Hindlimb muscle (tissue), 1 donor: ENCODE results near the gene RDX. TPM values are rescaled to one million over a fixed set of nuclear protein-coding genes. Genes with fewer than 3 reads are reported as not detected.
"Not testable (repeated sequence)": the region's sequence is repeated elsewhere in the genome, so short reads cannot be mapped to it uniquely, and the experiment has no call there.

Experiments used
- DNase-seq: peaks from one replicate; pipeline ENCODE4 v3.0.0-alpha.2; 2013
- polyA plus RNA-seq: library from polyadenylated mRNA; unstranded; fragments of 120-200 nt; gene quantifications from one replicate; pipeline ENCODE4 v1.2.1, GENCODE V29; 2013; ENCODE audit not compliant: insufficient read length

Gene RDX
- polyA plus RNA-seq, 1 donor: 67.0 TPM

DNA sequence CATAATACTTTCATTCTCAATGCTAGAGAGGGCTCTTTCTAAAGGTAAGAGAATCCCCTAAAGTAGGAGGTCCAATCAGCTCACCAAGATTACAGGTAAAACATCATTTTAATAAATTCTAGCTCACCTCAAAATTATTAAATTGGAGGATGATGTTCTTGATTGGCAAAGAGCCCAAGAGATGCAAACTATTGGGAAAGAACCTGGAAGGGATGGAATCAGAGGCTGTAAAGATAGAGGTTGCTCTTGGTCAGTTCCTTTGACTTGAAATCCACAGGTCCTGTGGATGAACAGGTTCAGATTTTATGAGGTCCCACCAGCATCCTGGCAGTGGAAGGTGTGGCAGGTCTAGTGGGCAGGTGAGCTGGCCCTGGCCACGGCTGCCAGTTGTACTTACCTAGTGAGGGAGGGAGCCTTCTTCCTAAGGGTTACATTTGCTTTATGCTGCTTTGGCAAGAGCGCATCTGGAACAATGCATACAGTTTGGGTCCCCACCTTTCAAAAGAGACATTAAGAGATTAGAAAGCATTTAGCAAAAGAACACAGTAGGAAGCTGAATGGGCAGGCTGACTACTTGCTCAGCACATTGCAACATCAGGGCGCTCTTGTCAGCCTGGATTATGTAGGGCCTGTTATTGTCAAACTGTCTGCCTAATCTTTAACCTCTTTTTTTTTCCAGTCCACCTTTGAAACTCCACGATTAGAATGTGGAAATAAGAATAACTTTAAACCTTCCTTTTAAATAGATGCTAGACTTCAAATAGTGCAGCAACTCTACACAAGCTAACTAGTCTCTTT lies 97.0 kb downstream of the RDX start:
- DNase-seq: no peak

DNA sequence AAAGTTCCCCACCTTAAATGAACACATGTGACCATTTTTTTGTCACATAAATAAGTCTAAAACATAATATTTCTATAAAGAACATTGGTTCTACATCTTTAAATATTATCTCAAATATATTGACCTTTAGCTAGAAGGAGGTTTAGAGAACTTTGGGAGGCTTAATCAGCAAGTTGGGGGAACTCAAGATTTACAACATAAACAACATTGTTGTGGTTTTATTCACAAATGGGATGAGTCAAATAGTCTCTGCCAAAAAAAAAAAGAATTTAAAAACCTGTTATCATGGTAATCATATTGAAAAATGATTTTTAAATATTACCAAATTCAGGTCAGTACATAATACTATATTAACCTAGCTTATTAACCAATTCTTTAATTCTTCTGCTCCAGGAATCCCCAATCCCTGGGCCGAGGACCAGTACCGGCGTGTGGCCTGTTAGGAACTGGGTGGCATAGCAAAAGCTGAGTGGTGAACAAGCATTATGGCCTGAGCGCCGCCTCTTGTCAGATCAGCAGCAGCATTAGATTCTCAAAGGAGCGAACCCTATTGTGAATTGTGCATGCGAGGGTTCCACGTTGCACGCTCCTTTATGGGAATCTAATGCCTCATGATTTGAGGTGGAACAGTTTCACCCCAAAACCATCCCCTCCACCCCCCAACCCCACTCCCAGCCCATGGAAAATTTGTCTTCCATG lies 98.2 kb downstream of the RDX start:
- DNase-seq: no peak

DNA sequence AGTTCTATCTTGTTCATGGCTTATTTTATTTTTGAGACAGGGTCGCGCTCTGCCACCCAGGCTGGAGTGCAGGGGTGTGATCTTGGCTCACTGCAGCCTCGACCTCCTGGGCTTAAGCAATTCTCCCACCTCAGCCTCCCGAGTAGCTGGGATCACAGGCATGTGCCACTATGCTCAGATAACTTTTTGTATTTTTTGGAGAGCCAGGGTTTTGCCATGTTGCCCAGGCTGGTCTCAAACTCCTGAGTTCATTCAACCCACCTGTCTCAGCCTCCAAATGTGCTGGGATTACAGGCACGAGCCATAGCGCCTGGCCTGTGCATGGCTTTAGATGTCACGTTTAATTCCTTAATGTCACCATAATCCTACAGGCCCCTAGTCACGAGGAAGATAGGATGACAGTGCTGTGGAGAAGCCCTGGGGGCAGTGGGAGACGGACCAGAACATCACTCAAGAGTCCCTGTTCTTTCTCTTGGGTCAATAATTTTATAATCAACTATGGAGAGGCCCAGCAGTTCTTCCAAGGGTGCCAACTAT lies 99.5 kb downstream of the RDX start:
- no peak for DNase-seq

DNA sequence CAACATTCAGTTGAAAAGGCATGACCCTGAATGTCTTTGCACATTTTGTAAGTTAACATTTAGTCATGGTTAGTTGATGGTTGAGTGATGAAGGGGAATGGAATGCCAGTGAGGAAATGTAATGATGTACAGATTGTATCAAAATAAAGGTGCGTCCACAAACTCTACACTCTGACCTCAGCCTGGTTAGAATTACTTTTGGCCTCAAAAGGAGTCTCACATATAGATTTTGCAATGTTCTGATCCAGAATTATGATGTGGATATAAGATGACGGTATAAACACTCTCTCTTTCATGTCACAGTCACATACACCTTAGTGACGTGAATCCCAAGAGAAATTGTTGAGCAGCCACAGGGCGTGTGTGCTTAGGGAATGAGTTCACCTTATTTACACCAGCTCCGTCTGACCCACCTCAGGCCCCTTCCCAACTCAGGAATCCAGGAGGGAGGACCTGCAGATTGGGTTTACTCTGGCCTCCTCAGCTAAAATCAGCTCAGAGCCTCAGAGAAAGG lies 100.1 kb downstream of the RDX start:
- DNase-seq: no peak

DNA sequence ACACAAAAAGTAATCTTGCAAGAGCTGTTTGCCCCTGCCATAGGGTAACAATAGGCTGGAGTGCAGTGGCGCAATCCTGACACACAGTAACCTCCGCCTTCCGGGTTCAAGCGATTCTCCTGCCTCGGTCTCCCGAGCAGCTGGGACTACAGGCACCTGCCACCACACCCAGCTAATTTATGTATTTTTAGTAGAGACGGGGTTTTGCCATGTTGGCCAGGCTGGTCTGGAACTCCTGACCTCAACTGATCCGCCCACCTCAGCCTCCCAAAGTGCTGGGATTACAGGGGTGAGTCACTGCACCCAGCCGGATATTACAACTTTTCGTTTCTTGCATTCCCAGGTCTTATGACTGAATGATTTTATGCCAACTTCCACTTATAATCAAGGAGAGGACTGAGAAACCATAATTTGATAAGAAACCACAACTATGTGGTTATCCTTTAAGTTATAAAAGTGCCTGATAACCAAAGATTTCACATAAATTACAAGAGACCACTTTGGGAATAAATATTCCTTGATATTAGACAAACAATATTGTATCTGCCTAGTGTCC lies 102.1 kb downstream of the RDX start:
- DNase-seq: not testable (repeated sequence)

DNA sequence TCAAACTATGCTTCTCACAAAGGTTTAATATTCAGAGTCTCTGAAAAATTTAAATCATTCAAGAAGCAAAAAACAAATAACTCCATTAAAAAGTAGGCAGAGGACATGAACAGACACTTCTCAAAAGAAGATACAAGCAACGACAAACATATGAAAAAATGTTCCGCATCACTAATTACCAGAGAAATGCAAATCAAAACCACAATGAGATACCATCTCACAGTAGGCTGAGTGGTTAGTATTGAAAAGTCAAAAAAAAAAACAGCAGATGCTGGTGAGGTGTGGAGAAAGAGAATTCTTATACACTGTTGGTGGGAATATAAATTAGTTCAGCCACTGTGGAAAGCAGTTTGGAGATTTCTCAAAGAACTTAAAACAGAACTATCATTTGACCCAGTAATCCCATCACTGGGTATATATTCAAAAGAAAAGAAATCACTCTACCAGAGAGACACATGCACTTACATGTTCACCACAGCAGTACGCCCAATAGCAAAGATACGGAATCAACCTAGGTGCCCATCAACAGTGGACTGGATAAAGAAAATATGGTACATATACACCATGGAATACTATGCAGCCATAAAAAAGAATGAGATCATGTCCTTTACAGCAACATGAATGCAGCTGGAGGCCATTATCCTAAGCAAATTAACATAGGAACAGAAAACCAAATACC lies 103.7 kb downstream of the RDX start:
- DNase-seq: not testable (repeated sequence)

DNA sequence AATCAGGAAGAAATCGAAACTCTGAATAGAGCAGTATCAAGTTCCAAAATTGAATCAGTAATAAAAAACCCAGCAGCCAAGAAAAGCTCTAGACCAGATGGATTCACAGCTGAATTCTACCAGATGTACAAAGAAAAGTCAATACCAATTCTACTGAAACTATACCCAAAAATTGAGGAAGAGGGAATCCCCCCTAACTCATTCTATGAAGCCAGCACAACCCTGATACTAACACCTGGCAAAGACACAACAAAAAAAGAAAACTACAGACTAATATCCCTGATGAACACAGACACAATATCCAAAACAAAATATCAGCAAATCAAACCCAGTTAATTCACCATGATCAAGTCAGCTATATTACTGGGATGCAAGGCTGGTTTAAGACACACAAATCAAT lies 105.5 kb downstream of the RDX start:
- DNase-seq: no peak

DNA sequence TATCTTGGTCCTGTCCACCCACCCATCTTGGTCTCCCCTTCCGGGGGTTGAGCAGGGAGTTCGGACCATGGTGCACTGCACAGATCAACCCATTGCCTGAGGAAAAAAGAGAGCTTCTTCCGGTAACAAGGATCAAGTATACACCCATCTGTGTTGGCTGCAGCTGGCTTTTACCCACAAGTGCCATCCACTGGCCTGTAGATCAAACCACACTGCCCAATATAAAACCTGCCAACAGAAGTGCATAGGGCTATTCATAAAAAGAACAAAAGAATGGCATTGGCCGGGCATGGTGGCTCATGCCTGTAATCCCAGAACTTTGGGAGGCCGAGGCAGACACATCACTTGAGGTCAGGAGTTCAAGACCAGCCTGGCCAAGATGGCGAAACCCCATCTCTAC lies 108.7 kb downstream of the RDX start:
- DNase-seq: no peak

DNA sequence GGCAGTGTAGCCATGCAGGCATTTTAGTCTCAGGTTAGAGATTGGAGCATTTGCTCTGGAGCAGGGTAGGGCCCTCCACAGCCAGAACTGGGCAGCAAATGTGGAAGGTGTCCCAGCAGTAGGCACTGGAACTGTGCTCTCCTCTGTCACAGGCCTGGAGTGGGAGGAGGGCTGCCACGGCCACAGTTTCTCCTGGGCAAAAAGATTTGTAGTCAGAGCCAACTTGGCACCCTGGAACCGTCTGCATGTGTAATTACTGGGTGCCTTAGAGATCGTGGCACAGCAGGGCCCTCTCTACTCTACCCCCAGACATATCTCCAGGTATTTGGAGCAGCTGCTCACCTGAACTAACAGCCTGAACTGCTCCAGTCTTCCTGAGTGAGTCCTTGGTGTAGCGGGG lies 109.5 kb downstream of the RDX start:
- no peak for DNase-seq

DNA sequence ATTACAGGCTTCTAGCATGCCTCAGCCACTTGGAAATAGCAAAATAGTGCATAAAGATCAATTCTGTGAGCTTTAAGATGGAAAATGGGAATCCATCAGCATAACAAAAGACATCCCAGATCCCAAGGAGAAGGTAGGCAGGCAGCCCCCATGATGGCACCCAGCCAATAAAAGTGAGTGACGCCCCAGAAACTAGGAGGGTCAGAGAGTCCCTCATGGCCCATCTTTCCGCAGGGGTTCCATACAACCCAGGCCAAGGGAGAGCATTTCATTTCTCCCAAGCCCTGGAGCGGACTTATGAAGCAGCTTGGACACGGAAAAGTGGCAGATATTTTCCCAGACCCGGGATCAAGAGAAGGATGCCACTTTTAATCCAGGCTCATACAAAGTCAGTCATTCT lies 110.0 kb downstream of the RDX start:
- no peak for DNase-seq

DNA sequence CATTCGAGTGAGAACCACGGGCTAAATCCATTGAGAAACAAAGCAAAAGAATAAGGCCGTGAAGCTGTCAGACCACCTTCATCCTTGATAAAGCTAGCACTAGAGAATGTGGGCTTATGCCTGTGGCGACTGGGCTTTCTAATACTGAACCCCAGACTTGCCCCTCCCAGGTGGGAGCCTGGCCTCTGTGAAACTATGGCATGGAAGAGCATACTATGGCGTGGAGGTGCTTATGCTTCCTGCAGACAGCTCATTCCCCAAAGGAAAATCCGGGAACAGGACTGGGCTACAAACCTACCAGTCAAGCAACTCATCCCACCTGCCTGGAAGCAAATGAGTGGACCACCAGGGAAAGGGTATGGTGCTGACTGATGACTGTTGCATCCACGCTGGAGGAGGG lies 110.8 kb downstream of the RDX start:
- no peak for DNase-seq

DNA sequence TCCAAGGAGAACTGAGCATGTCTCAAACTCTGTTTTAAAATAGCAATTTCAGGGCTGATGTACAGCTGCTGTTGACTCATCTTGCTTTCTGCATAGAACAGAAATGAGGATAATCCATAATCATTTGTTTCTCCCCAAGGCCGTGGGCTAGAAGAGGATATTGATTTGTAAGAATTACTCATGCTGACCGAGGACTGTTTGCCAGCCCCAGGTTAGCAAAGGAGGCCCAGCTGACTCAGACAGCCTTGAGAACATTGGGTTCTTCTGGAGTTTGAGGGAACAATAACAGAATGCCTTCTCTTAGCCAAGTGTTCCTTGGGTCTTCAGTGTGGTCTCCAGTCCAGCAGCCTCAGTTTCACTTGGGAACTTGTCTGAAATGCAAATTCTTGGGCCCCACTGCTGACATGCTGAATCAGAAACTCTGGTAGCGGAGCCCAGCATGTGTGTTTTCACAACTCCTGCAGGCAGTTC lies 111.3 kb downstream of the RDX start:
- DNase-seq: no peak

DNA sequence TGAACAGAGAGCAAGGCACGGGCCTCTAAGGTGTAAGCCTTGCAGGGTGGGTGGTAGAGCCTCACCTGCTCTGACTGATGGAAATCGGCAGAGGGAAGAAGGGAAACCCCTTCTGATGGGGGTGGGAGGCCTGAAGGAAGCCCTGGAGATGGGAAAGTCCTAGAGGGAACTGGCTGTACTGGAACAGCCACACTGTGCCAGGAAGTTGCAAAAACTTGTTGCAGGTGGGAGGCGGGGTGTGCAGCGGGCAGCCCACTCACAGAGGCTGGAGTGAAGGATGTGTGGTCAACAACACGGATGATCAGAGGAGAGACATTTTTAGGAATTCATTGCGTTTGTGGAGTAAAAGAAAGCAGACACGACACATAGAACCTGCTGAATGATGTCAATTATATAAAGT lies 112.0 kb downstream of the RDX start:
- DNase-seq: no peak

DNA sequence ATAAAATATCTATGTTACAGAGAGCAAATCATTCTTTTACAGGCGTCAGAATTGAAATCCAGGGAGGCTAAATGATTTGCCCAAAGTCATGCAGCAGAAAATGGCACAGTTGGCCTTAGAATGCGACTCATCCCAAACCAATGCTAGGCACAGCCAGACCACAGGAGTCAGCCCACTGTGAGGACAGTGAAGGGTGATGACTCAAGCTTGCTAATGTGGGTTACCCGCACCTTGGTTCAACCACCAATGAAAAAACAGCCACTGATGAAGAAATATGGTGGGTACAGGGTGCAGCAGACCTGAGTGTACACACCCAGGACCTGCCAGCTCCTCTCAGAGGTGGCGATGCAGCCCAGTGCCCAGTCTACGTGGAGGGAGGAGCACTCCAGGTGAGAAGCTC lies 113.5 kb downstream of the RDX start:
- DNase-seq: no peak

DNA sequence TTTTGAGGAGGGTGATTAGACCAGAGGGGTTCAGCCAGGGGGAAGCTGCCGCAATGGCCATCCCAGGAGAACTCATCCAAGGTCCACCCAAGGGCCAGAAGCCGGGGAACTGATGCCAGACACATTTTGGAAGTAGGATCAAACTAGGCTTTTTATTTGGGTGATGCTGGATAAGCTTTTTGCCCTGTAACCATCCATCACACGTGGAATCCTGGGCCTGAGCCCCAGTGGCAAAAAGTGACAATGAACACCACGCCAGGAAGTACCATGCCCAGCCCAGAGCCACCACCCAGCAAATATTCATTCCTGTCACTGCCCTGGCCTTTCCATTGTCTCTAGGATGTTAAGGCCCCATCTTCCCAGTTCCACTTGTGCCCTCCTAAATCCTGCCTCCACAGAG lies 117.3 kb downstream of the RDX start:
- no peak for DNase-seq

DNA sequence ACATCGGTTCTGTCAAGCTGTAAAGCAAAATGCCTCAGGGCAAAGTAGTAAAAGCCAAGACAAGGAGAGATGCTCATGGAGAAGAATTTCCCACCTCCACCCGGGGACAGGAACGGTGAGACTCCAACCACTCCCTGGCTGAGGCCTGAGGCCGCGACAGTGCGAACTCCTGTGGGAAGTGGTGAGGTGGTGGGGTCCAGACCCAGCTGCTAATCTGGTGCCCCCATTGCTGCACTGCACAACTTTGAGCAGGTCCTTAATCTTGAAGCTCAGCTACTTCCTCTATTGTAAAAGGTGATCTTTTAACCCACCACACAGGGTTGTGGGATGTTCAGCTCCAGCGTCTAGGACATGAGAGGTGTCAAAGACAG lies 119.3 kb downstream of the RDX start:
- DNase-seq: no peak

DNA sequence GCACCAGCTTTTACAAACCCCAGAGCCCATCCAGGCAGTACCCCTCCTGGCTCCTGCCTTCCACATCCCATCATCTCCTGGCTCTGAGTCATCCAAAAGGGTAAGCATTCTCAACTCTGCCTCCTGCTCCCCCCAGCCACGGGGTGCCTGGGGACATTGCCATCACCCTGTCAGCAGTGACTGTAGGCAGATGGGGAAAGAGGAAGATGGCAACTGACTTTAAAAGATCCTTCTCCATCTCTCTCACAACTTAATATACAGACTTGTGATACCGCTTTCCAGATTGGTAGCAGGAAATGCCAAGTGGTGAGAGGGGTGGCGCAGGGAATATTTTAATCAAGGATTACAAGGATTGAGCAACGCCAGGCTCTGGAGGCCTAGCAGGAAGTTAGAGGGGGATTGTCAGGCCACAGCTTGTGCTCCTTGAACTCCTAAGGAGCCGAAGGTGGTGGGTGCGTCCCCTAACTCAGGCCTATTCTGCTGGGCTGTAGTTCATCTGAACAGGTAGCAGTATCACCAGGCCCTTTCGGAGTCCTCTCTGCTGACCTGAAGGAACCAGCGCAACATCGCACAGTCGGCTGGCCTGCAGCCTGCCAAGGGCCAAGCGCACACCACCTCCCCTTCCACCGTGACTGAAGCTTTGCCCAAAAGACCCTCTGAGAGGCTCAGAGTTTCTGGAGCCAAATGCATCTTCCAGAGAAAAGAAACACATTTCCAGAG lies 119.9 kb downstream of the RDX start:
- DNase-seq: no peak

DNA sequence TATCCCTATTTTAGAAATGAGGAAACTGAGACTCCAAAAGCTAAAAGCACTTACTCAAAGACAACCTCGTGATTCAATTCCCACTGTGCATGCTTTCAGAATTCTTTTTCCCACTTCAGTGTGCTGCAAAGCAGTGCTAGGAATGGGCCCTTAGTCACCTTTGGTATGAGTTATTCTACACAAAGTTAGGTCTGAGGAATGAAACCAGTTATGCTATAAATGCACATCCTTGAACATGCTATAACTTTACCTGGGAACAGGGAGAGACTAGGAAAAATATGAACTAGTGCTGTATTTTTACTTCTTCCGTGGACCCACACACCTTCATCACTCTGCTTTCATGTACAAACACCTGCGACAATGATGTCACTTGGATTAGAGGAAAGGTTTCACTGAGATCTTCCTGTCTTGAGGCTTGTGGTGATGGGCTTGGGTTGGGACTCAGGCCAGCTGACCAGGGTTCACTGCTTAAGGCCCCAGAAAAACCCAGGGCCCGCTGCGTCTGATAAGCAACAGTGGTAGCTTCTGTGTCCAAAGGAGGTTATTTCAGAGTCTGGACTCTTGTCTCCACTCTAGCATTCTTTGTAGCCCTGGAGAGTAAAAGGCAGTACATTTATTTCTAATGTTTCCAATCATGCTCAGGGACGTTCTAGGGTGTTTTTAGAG lies 121.6 kb downstream of the RDX start:
- no peak for DNase-seq

DNA sequence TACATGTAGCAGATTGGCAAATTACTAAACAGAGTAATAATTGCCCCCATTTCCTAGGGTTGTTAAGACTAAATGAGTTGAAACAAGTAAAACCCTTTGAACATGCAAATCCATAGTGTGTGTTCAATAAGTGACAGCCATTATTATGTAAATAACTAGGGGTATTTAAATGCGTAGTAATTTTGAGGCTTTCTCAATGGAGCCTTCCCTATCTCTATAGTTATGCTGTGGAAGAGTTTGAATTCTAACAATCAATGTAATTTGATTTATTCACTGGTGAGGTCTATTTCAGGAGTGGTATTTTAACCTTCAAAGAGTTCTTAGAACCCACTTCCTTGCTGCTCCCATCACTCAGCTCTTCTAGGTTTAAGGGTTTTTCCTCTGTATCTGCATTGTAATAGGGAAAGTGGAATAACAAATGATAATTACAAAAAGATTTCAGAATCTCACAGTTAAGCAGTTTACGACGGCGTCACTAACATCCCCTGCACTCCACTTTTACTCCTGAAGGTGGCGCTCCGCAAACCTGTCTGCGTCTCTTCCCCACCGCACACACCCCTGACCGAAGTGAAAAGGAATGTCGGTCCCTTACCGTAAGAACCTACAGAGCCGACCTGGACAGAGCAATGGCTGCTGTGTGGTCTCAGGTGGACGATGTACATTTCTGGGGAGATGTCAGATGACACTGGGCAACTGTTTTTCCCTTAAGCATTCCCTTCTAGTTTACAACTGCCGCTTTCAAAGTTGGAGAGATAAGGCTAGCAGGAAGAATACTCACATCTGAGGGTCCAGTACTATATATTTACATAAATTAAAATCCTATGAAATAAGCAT lies 122.4 kb downstream of the RDX start:
- peak; percentile 51 for DNase-seq

DNA sequence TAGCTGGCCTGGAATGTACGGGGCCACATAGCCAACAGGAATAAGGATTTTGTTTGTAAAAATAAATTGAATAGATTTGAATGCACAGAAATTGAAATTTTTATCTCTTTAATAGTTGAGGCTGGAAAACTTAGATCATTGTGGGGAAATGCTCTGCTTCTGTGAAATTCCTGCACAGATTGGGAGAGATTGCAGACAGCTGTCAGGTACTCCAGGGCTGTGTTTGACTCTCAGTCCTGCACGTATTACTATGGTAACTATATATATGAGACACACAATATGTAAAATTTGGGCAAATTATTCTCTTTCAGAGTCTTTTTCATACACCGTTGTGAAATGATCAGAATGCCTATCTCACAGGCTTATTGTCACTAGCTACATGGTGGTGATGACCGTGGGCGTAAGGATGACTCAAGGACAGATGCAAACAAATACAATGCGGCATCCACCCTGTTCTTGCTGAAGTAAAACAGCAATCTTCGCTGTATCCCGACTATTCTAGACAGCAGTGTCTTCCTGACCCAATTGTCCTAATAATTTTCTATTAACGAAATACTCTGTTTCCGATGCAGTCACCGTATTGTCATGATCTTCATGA lies 123.8 kb downstream of the RDX start:
- no peak for DNase-seq
